Gastrocnemius medialis (tissue), 4 donors: ENCODE measurements around the gene TRDN. TPM values are rescaled to one million over a fixed set of nuclear protein-coding genes. Genes with fewer than 3 reads are reported as not detected.

ENCODE experiments used
- ATAC-seq, 2 donors: fragments of 150-250 bp; one replicate each; pipeline ENCODE4 v1.9.1; 2016
- DNase-seq, 2 donors: peaks; one replicate each; pipeline ENCODE4 v3.0.0-alpha.2; 2019
- H3K27ac ChIP-seq, 4 donors: fragments of 200-600 bp; sonication (generic); 1 replicate in 1 of 4; 2 replicates in 3 of 4; pipeline ENCODE4 v1.5.1; 2016 to 2018; ENCODE audit warnings: mild to moderate bottlenecking in 2 of 4, moderate library complexity in 1 of 4
- H3K27me3 ChIP-seq, 3 donors: fragments of 200-600 bp; sonication (generic) in 2 of 3; 1 replicate in 1 of 3; 2 replicates in 2 of 3; pipeline versions ENCODE4 v1.5.1 to v1.6.0; 2016 to 2019; ENCODE audit warnings: mild to moderate bottlenecking in 1 of 3, moderate library complexity in 1 of 3
- H3K36me3 ChIP-seq, 2 donors: fragments of 200-600 bp; sonication (generic) in 1 of 2; one replicate each; pipeline ENCODE4 v1.5.1; 2017 to 2018
- H3K4me1 ChIP-seq, 2 donors: fragments of 200-600 bp; sonication (generic) in 1 of 2; one replicate each; pipeline ENCODE4 v1.5.1; 2016 to 2017; ENCODE audit warnings: mild to moderate bottlenecking in 2 of 2
- H3K4me3 ChIP-seq, 4 donors: fragments of 200-600 bp; sonication (generic) in 3 of 4; 1 replicate in 1 of 4; 2 replicates in 3 of 4; pipeline ENCODE4 v1.5.1; 2016 to 2019; ENCODE audit warnings: mild to moderate bottlenecking in 2 of 4
- H3K9me3 ChIP-seq, 3 donors: fragments of 200-600 bp; sonication (generic) in 2 of 3; 1 replicate in 1 of 3; 2 replicates in 2 of 3; pipeline ENCODE4 v1.5.1; 2016 to 2019
- CTCF ChIP-seq, 5 experiments: fragments of 450-650 bp in 3 of 5; fragments of 200-600 bp in 2 of 5; sonication (generic) in 2 of 5; IDR thresholded peaks in 4 of 5; conservative IDR thresholded peaks in 1 of 5; 1 replicate in 4 of 5; 2 replicates in 1 of 5; pipeline ENCODE4 v1.5.1; 2016 to 2019; ENCODE audit warnings: antibody characterized with exemption in 5 of 5, mild to moderate bottlenecking in 3 of 5, moderate library complexity in 3 of 5
- POLR2A ChIP-seq, 2 donors: fragments of 450-650 bp; IDR thresholded peaks; one replicate each; pipeline ENCODE4 v1.6.1; 2017; ENCODE audit warnings: antibody characterized with exemption in 2 of 2, mild to moderate bottlenecking in 2 of 2, moderate library complexity in 2 of 2
- in situ Hi-C, 4 donors: fragments of 200-750 bp; cut with MboI; loops; one replicate each; pipeline versions ENCODE4 v1.15.0 to v1.8.0; 2017; ENCODE audit warnings: low sequenced_read_pairs in 4 of 4
- intact Hi-C: fragments of 100-400 bp; cut with DNase I; formaldehyde crosslinking; loops from one replicate; pipeline ENCODE4 v1.15.1; 2023; ENCODE audit warnings: low total_unique reads
- total RNA-seq, 4 donors: library from RNA; depleted of rRNA; stranded (reverse); fragments of >200 nt; gene quantifications; one replicate each; pipeline versions ENCODE4 v1.1.0 to v1.2.3, GENCODE V29; 2016

The TRDN gene
- total RNA-seq, 4 donors from 2014 or later, result 190 to 628 (median 296) TPM

GRCh38 chr6:123226398-123226797, 410.4 kb downstream of the TRDN start:
- Histone ChIP-seq H3K27me3 (no peaks in the 10 kb centered on the region), H3K4me1 (peaks cover 18 to 33% of the 10 kb centered on the region in 2 donors), H3K36me3 (no peaks in the 10 kb centered on the region), H3K27ac (peak overlapping the region; percentile 75 to 87 (median 79)), H3K9me3 (no peaks in the 10 kb centered on the region), H3K4me3 (no peak overlapping the region)
- no peak for ATAC-seq
- DNase-seq, result no peak
- intact Hi-C loops, result loop anchor here (5.0 kb wide), 1 partner anchor 134 kb away; no protein-coding TSS in a partner anchor
- TF ChIP-seq POLR2A (IDR thresholded peaks at IDR 0.05) (no peak), CTCF (IDR thresholded peaks at IDR 0.05 in 4 of 5, conservative IDR thresholded peaks at IDR 0.05 in 1 of 5) (no peak)
- in situ Hi-C loops, result no loop called here

- H3K27me3 ChIP-seq, result no peaks in the 10 kb centered on the region
- in situ Hi-C loops, result no loop called here
- H3K36me3 ChIP-seq, result no peaks in the 10 kb centered on the region
- TF ChIP-seq POLR2A (IDR thresholded peaks at IDR 0.05), result no peak
- TF ChIP-seq CTCF (IDR thresholded peaks at IDR 0.05 in 4 of 5, conservative IDR thresholded peaks at IDR 0.05 in 1 of 5), result no peak
- H3K4me3 ChIP-seq, result no peak overlapping the region
- ATAC-seq (no peak), DNase-seq (no peak)
- no peaks in the 10 kb centered on the region for H3K9me3 ChIP-seq
- H3K27ac ChIP-seq, result peak overlapping the region in 3 of 4 donors; percentile 10 to 79 (median 25)
- intact Hi-C loops, result no loop called here
- H3K4me1 ChIP-seq, result peaks cover 18 to 26% of the 10 kb centered on the region in 2 donors
Observed at GRCh38 chr6:123224077-123224476, 412.7 kb downstream of the TRDN start.

- H3K27ac ChIP-seq, result peak overlapping the region in 3 of 4 donors; percentile 2 to 25 (median 10)
- ATAC-seq (no peak), DNase-seq (no peak)
- in situ Hi-C loops, result no loop called here
- H3K36me3 ChIP-seq, result no peaks in the 10 kb centered on the region
- TF ChIP-seq CTCF (IDR thresholded peaks at IDR 0.05 in 4 of 5, conservative IDR thresholded peaks at IDR 0.05 in 1 of 5), result no peak
- TF ChIP-seq POLR2A (IDR thresholded peaks at IDR 0.05), result no peak
- no peak overlapping the region for H3K4me3 ChIP-seq
- no peaks in the 10 kb centered on the region for H3K9me3 ChIP-seq
- no peaks in the 10 kb centered on the region for H3K27me3 ChIP-seq
- intact Hi-C loops, result no loop called here
- peaks cover 16 to 26% of the 10 kb centered on the region in 2 donors for H3K4me1 ChIP-seq
Observed at GRCh38 chr6:123223461-123223860, 413.3 kb downstream of the TRDN start.

- no peak for ATAC-seq
- Histone ChIP-seq H3K9me3 (no peaks in the 10 kb centered on the region), H3K4me1 (peaks cover 0 to 21% of the 10 kb centered on the region in 2 donors), H3K27ac (peak overlapping the region; percentile 62 to 69 (median 67)), H3K4me3 (no peak overlapping the region), H3K27me3 (no peaks in the 10 kb centered on the region), H3K36me3 (no peaks in the 10 kb centered on the region)
- intact Hi-C loops (no loop called here), in situ Hi-C loops (no loop called here)
- DNase-seq, result no peak
- TF ChIP-seq POLR2A (IDR thresholded peaks at IDR 0.05), result no peak
- TF ChIP-seq CTCF (IDR thresholded peaks at IDR 0.05 in 4 of 5, conservative IDR thresholded peaks at IDR 0.05 in 1 of 5), result no peak
Observed at GRCh38 chr6:123215211-123215610, 421.5 kb downstream of the TRDN start.

- intact Hi-C loops, result no loop called here
- no peak overlapping the region for H3K4me3 ChIP-seq
- H3K27me3 ChIP-seq, result no peaks in the 10 kb centered on the region
- TF ChIP-seq CTCF (IDR thresholded peaks at IDR 0.05 in 4 of 5, conservative IDR thresholded peaks at IDR 0.05 in 1 of 5) (no peak), POLR2A (IDR thresholded peaks at IDR 0.05) (no peak)
- no peak for DNase-seq
- H3K4me1 ChIP-seq, result peaks cover 0 to 21% of the 10 kb centered on the region in 2 donors
- in situ Hi-C loops, result no loop called here
- no peaks in the 10 kb centered on the region for H3K9me3 ChIP-seq
- H3K36me3 ChIP-seq, result no peaks in the 10 kb centered on the region
- no peak for ATAC-seq
- peak overlapping the region; percentile 62 to 69 (median 67) for H3K27ac ChIP-seq
Observed at GRCh38 chr6:123214433-123214832, 422.3 kb downstream of the TRDN start.
